Measurements from ENCODE around the gene DMP1. TPM values are rescaled to one million over a fixed set of nuclear protein-coding genes. Genes with fewer than 3 reads are reported as not detected.

DMP1 gene
- total RNA-seq, 1 experiment from 2014 or later: not detected

GRCh38 chr4:87657525-87657924 is 7.4 kb downstream of the DMP1 start (continued):
- no peak for TF ChIP-seq ZNF274 (IDR thresholded peaks at IDR 0.05; ENCODE audit: low read depth, low read length)
- TF ChIP-seq EZH2phosphoT487 (IDR thresholded peaks at IDR 0.05; ENCODE audit: borderline replicate concordance): no peak

GRCh38 chr4:87659247-87659931 is 9.3 kb downstream of the DMP1 start:
- ChIA-PET CTCF (no interaction called here), RAD21 (ENCODE audit: low non-redundant PET in 1 of 2, low total read pairs in 2 of 2, uncharacterized antibody in 2 of 2, unreplicated experiment in 2 of 2) (no interaction called here), POLR2A (no interaction called here)
- Histone ChIP-seq H3K9me3 (ENCODE audit: control insufficient read depth in 1 of 2, insufficient read depth in 1 of 2, low read depth in 1 of 2, low read length in 2 of 2) (no peaks in the 10 kb centered on the region), H3K27me3 (ENCODE audit: insufficient read depth, low read length) (no peaks in the 10 kb centered on the region), H2AFZ (ENCODE audit: low read depth, low read length, poor library complexity, severe bottlenecking) (peak overlapping the region; percentile 97), H3K79me2 (ENCODE audit: insufficient read depth, low read length) (no peaks in the 10 kb centered on the region), H3K4me2 (ENCODE audit: low read length) (peak overlapping the region; percentile 60), H3K27ac (ENCODE audit: low read depth, low read length) (peak overlapping the region; percentile 82), H3K36me3 (ENCODE audit: control insufficient read depth in 1 of 2, insufficient read depth in 2 of 2, low read length in 2 of 2) (no peaks in the 10 kb centered on the region), H3K9me2 (ENCODE audit: insufficient read depth) (no peaks in the 10 kb centered on the region), H3K4me3 (replicated peaks in 1 of 2; ENCODE audit: low read depth in 1 of 2, low read length in 2 of 2) (peak overlapping the region in 1 of 2 experiments; percentile 12; a peak in 1 of 4 replicates), H3K9ac (ENCODE audit: low read length) (peak overlapping the region; percentile 11; the same call in 1 of the 2 replicates), H4K20me1 (ENCODE audit: insufficient read depth) (no peaks in the 10 kb centered on the region), H3K4me1 (ENCODE audit: control insufficient read depth in 1 of 2, insufficient read depth in 2 of 2, low read length in 2 of 2) (peaks cover 35% of the 10 kb centered on the region in 2 experiments)
- intact Hi-C loops (cut with micrococcal nuclease): no loop called here
- BruUV-seq (replicated peaks): no TSS peak
- ATAC-seq: peak; percentile 48
- peak; percentile 22 for DNase-seq (ENCODE audit: low read depth, low spot score)
- TF ChIP-seq POLR2A (IDR thresholded peaks at IDR 0.05; ENCODE audit: borderline replicate concordance, extremely low read depth, insufficient read depth, insufficient read length): no peak
- no peak for TF ChIP-seq MAX (IDR thresholded peaks at IDR 0.05)
- peak; percentile 68 for TF ChIP-seq SP1 (IDR thresholded peaks at IDR 0.05; ENCODE audit: low read depth)
- TF ChIP-seq ZBTB33 (IDR thresholded peaks at IDR 0.05; ENCODE audit: extremely low read depth, insufficient replicate concordance, low read length): no peak
- TF ChIP-seq JUND (IDR thresholded peaks at IDR 0.05): peak; percentile 77
- TF ChIP-seq ZNF274 (IDR thresholded peaks at IDR 0.05; ENCODE audit: low read depth, low read length): no peak
- no peak for TF ChIP-seq EGR1 (IDR thresholded peaks at IDR 0.05; ENCODE audit: low read depth)
- peak; percentile 54; the same call in 1 of the 2 replicates for TF ChIP-seq SRF (IDR thresholded peaks at IDR 0.05; ENCODE audit: low read depth)
- no peak for TF ChIP-seq CTCF (IDR thresholded peaks at IDR 0.05 in 2 of 3, conservative IDR thresholded peaks at IDR 0.05 in 1 of 3; ENCODE audit: borderline replicate concordance in 1 of 3, insufficient read depth in 1 of 3, low read depth in 2 of 3, low read length in 2 of 3)
- peak; percentile 69 for TF ChIP-seq FOSL1 (IDR thresholded peaks at IDR 0.05; ENCODE audit: low read depth)
- TF ChIP-seq EZH2 (IDR thresholded peaks at IDR 0.05): no peak
